ENCODE measurements around the gene CNNM3.

- no peak for TF ChIP-seq CTCF (IDR thresholded peaks at IDR 0.05; ENCODE audit: poor library complexity)
- no peak for TF ChIP-seq EZH2phosphoT487 (IDR thresholded peaks at IDR 0.05; ENCODE audit: low read depth, severe bottlenecking, unreplicated experiment)
- no peak for TF ChIP-seq EZH2 (IDR thresholded peaks at IDR 0.05; ENCODE audit: borderline replicate concordance)
Measured at GRCh38 chr2:96809951-96810782, 5.9 kb upstream of the CNNM3 start.

Measured in hepatocyte (in vitro differentiated cells).